NCI-H82 treated with DMSO at 0.1 percent for 48 hours (cell line): Measurements from ENCODE around the gene MPST.
A peak's percentile ranks its signal among the peaks of the same experiment; 100 is the strongest.
"Not testable (repeated sequence)": the region's sequence is repeated elsewhere in the genome, so short reads cannot be mapped to it uniquely, and the experiment has no call there.

Experiments
- DNase-seq: peaks from one replicate; lab custom pipeline; 2025; ENCODE audit not compliant: unreplicated experiment; lab: John Stamatoyannopoulos, UW

Gene MPST

GRCh38 chr22:37019309-37020191 is at the start of gene MPST, which contains the start of gene TST:
Gene MPST (plus strand): TSS chr22:37019742. CDS start chr22:37019837, 95 bp downstream.
Gene TST (minus strand): TSS chr22:37019447. CDS start chr22:37018732, 715 bp downstream.
- peak; percentile 41 for DNase-seq

- no peak for DNase-seq
Measured at GRCh38 chr22:36971341-36972125, 48.0 kb upstream of the MPST start.

- no peak for DNase-seq
Measured at GRCh38 chr22:36976606-36977005, 42.9 kb upstream of the MPST start.

- DNase-seq, result no peak
Measured at GRCh38 chr22:36977401-36977861, 42.1 kb upstream of the MPST start.

- DNase-seq, result peak; percentile 64
Measured at GRCh38 chr22:36977947-36978660, 41.4 kb upstream of the MPST start.

- no peak for DNase-seq
Measured at GRCh38 chr22:36979016-36979910, 40.3 kb upstream of the MPST start.

- no peak for DNase-seq
Measured at GRCh38 chr22:36981247-36981775, 38.2 kb upstream of the MPST start.

- DNase-seq, result peak; percentile 12
Measured at GRCh38 chr22:36982136-36982535, 37.4 kb upstream of the MPST start.

- DNase-seq, result no peak
Measured at GRCh38 chr22:36985211-36985889, 34.2 kb upstream of the MPST start.

- DNase-seq, result no peak
Measured at GRCh38 chr22:36986242-36986821, 33.2 kb upstream of the MPST start.

- DNase-seq, result no peak
Measured at GRCh38 chr22:36988075-36988832, 31.3 kb upstream of the MPST start.

- DNase-seq, result not testable (repeated sequence)
Measured at GRCh38 chr22:36989012-36989411, 30.5 kb upstream of the MPST start.

GRCh38 chr22:36990457-36990856 is 29.1 kb upstream of the MPST start:
- no peak for DNase-seq

GRCh38 chr22:36991206-36991605 is 28.3 kb upstream of the MPST start:
- DNase-seq, result no peak

- no peak for DNase-seq
Measured at GRCh38 chr22:36997746-36998145, 21.8 kb upstream of the MPST start.

GRCh38 chr22:36998620-36999351 is 20.8 kb upstream of the MPST start:
- no peak for DNase-seq

- no peak for DNase-seq
Measured at GRCh38 chr22:36999463-36999862, 20.1 kb upstream of the MPST start.
